SIG-M5 treated with dmso at 0.1 percent for 504 hours (cell line): ENCODE measurements around the gene NIT2.

Source experiments
- DNase-seq: peaks from one replicate; lab custom pipeline; 2025; ENCODE audit not compliant: unreplicated experiment; lab: John Stamatoyannopoulos, UW

Gene NIT2

GRCh38 chr3:100395679-100396431, 61.3 kb downstream of the NIT2 start:
- DNase-seq = no peak

GRCh38 chr3:100396967-100397366, 62.4 kb downstream of the NIT2 start:
- DNase-seq = no peak

GRCh38 chr3:100399341-100400071, 64.9 kb downstream of the NIT2 start:
- no peak for DNase-seq

- peak; percentile 41 for DNase-seq
These were observed 65.8 kb downstream of the NIT2 start for GRCh38 chr3:100400419-100400779.

GRCh38 chr3:100400780-100401673, 66.5 kb downstream of the NIT2 start, which contains the start of the genes LNP1 and TOMM70:
LNP1 (plus strand) TSS chr3:100401539; CDS start chr3:100429730, 28,191 bp downstream.
TOMM70 (minus strand) TSS chr3:100401089; CDS start chr3:100400949, 140 bp downstream.
- DNase-seq = peak; percentile 98

- DNase-seq = peak; percentile 62
These were observed 67.1 kb downstream of the NIT2 start for GRCh38 chr3:100401674-100402041.

- DNase-seq = peak; percentile 85
These were observed 67.7 kb downstream of the NIT2 start for GRCh38 chr3:100402256-100402655.

GRCh38 chr3:100402891-100403290, 68.3 kb downstream of the NIT2 start:
- no peak for DNase-seq

GRCh38 chr3:100403362-100404249, 69.0 kb downstream of the NIT2 start:
- no peak for DNase-seq

- DNase-seq = no peak
These were observed 69.6 kb downstream of the NIT2 start for GRCh38 chr3:100404250-100404548.

- DNase-seq = no peak
These were observed 72.6 kb downstream of the NIT2 start for GRCh38 chr3:100407164-100407563.

- DNase-seq = no peak
These were observed 73.5 kb downstream of the NIT2 start for GRCh38 chr3:100407977-100408532.
